Colonic mucosa (tissue), 4 donors: ENCODE results near the gene ESRRA. TPM values are rescaled to one million over a fixed set of nuclear protein-coding genes. Genes with fewer than 3 reads are reported as not detected.
A peak's percentile ranks its signal among the peaks of the same experiment; 100 is the strongest.

Experiments
- DNase-seq: peaks from one replicate; pipeline ENCODE4 v3.0.0-alpha.2; 2020
- H3K27ac ChIP-seq: fragments of 200-600 bp; one replicate; pipeline ENCODE4 v1.8.0; 2021
- H3K27me3 ChIP-seq: fragments of 200-600 bp; one replicate; pipeline ENCODE4 v1.8.0; 2021
- H3K36me3 ChIP-seq: fragments of 200-600 bp; one replicate; pipeline ENCODE4 v1.8.0; 2021
- H3K4me1 ChIP-seq: fragments of 200-600 bp; one replicate; pipeline ENCODE4 v1.8.0; 2021; ENCODE audit warnings: mild to moderate bottlenecking
- H3K4me3 ChIP-seq: fragments of 200-600 bp; one replicate; pipeline ENCODE4 v1.8.0; 2021
- H3K9ac ChIP-seq, 2 donors: one replicate each; pipeline ENCODE4 v1.7.0; 2013; ENCODE audit warnings: control low read depth in 2 of 2, low read depth in 2 of 2, low read length in 2 of 2
- H3K9me3 ChIP-seq: fragments of 200-600 bp; one replicate; pipeline ENCODE4 v1.8.0; 2021
- CTCF ChIP-seq: fragments of 200-600 bp; IDR thresholded peaks from one replicate; pipeline ENCODE4 v1.8.0; 2022; ENCODE audit warnings: antibody characterized with exemption, mild to moderate bottlenecking
- intact Hi-C: fragments of 100-400 bp; cut with DNase I; formaldehyde crosslinking; loops from one replicate; pipeline ENCODE4 v1.14.1; 2022
- total RNA-seq, 2 donors: library from RNA; stranded (reverse); fragmentation: NEBNext Ultra II Directional in 1 of 2; extraction: Animal tissue kit (Norgen Biotek cat#: 25700) in 1 of 2; gene quantifications; one replicate each; pipeline ENCODE4 v1.2.1, GENCODE V29; 2021
- donor health status: healthy.
- donor health status: DM: no; HTN: no; CAD: no.
- donor health status: DM: no; HTN: no; CAD: no.

Gene ESRRA
- total RNA-seq, 2 donors from 2014 or later = 150 to 187 TPM

- intact Hi-C loops = no loop called here
- Histone ChIP-seq H3K9ac (no peak overlapping the region), H3K27me3 (peaks cover 28% of the 10 kb centered on the region), H3K36me3 (no peaks in the 10 kb centered on the region), H3K4me1 (peaks cover 14% of the 10 kb centered on the region), H3K9me3 (no peaks in the 10 kb centered on the region), H3K27ac (no peak overlapping the region), H3K4me3 (no peak overlapping the region)
- no peak for TF ChIP-seq CTCF
- no peak for DNase-seq
Measured at GRCh38 chr11:64287676-64288352, 17.5 kb upstream of the ESRRA start.

GRCh38 chr11:64288353-64288750 lies 17.0 kb upstream of the ESRRA start:
- no peak for TF ChIP-seq CTCF
- Histone ChIP-seq H3K9me3 (no peaks in the 10 kb centered on the region), H3K36me3 (no peaks in the 10 kb centered on the region), H3K27me3 (peaks cover 34% of the 10 kb centered on the region), H3K4me1 (peaks cover 11% of the 10 kb centered on the region), H3K4me3 (no peak overlapping the region), H3K27ac (no peak overlapping the region), H3K9ac (no peak overlapping the region)
- intact Hi-C loops = no loop called here
- no peak for DNase-seq

GRCh38 chr11:64289002-64289564 lies 16.2 kb upstream of the ESRRA start:
- Histone ChIP-seq H3K4me1 (peaks cover 3% of the 10 kb centered on the region), H3K9ac (no peak overlapping the region), H3K27me3 (peaks cover 36% of the 10 kb centered on the region), H3K4me3 (no peak overlapping the region), H3K36me3 (no peaks in the 10 kb centered on the region), H3K27ac (no peak overlapping the region), H3K9me3 (no peaks in the 10 kb centered on the region)
- no peak for DNase-seq
- TF ChIP-seq CTCF = no peak
- intact Hi-C loops = no loop called here

GRCh38 chr11:64290352-64291261 lies 14.7 kb upstream of the ESRRA start:
- H3K27me3 ChIP-seq = peaks cover 44% of the 10 kb centered on the region
- peaks cover 3% of the 10 kb centered on the region for H3K4me1 ChIP-seq
- DNase-seq = no peak
- no peak for TF ChIP-seq CTCF
- no peak overlapping the region for H3K27ac ChIP-seq
- H3K9me3 ChIP-seq = no peaks in the 10 kb centered on the region
- no peak overlapping the region for H3K4me3 ChIP-seq
- H3K9ac ChIP-seq = no peak overlapping the region
- H3K36me3 ChIP-seq = no peaks in the 10 kb centered on the region
- intact Hi-C loops = no loop called here

GRCh38 chr11:64291262-64291751 lies 14.0 kb upstream of the ESRRA start, which contains the start of gene KCNK4:
KCNK4 (plus strand) TSS chr11:64291302; CDS start chr11:64293019, 1,717 bp downstream.
- no peak for DNase-seq
- H3K27me3 ChIP-seq = peaks cover 51% of the 10 kb centered on the region
- TF ChIP-seq CTCF = no peak

More at GRCh38 chr11:64291262-64291751, 14.0 kb upstream of the ESRRA start, which contains the start of gene KCNK4:
- intact Hi-C loops = no loop called here
- no peaks in the 10 kb centered on the region for H3K36me3 ChIP-seq
- H3K4me1 ChIP-seq = peaks cover 3% of the 10 kb centered on the region
- H3K27ac ChIP-seq = no peak within 1 kb of the TSS
- H3K9ac ChIP-seq = peak within 1 kb of the TSS in 1 of 2 donors; percentile 43
- H3K9me3 ChIP-seq = no peaks in the 10 kb centered on the region
- peak within 1 kb of the TSS; percentile 19 for H3K4me3 ChIP-seq
